Panc1 (cell line): Measurements from ENCODE around the gene CACNA1A. TPM values are rescaled to one million over a fixed set of nuclear protein-coding genes. Genes with fewer than 3 reads are reported as not detected.

Experiments
- ATAC-seq: fragments of 200-7000 bp; cut with Tn5 transposase; 2 replicates; pipeline ENCODE4 v1.9.1; 2020; ENCODE audit warnings: mild to moderate bottlenecking, moderate library complexity
- BruUV-seq: library from RNA; stranded (reverse); fragments of 400-500 nt; replicated peaks from 2 replicates; lab custom pipeline; 2021; lab: Mats Ljungman, UMichigan
- CTCF ChIA-PET: fragments of 300-600 bp; sonication (Branson Sonifier 250); formaldehyde crosslinking; loops from one replicate; lab custom pipeline; 2022; ENCODE audit warnings: antibody characterized with exemption; lab: Charles Lee
- POLR2A ChIA-PET: fragments of 300-600 bp; sonication (Branson Sonifier 250); formaldehyde crosslinking; loops from one replicate; lab custom pipeline; 2022; ENCODE audit warnings: antibody characterized with exemption; lab: Charles Lee
- DNase-seq: peaks from one replicate; pipeline ENCODE4 v3.0.0-alpha.2; 2010; ENCODE audit warnings: low read depth, low spot score
- H3K27ac ChIP-seq: 2 replicates; pipeline ENCODE4 v1.5.1; 2011; ENCODE audit warnings: mild to moderate bottlenecking, low read length, inconsistent platforms
- H3K27me3 ChIP-seq: fragments of 200-500 bp; sonication (Bioruptor generic); 2 replicates; pipeline ENCODE4 v1.6.0; 2014; ENCODE audit warnings: low read length, inconsistent platforms; ENCODE audit not compliant: control insufficient read depth, insufficient read depth
- H3K36me3 ChIP-seq: fragments of 200-500 bp; sonication (Bioruptor generic); 2 replicates; pipeline ENCODE4 v1.5.1; 2014; ENCODE audit warnings: inconsistent platforms, mild to moderate bottlenecking, low read length, moderate library complexity; ENCODE audit not compliant: control insufficient read depth, insufficient read depth
- H3K4me1 ChIP-seq: 2 replicates; pipeline ENCODE4 v1.5.1; 2011; ENCODE audit warnings: inconsistent platforms, mild to moderate bottlenecking, low read length, moderate library complexity; ENCODE audit not compliant: control insufficient read depth, insufficient read depth
- H3K4me3 ChIP-seq, 2 experiments: 2 replicates each; pipeline ENCODE4 v1.5.1; 2011 to 2012; ENCODE audit warnings: low read depth in 2 of 2, low read length in 2 of 2, mild to moderate bottlenecking in 2 of 2, inconsistent platforms in 1 of 2, moderate library complexity in 1 of 2
- H3K9me3 ChIP-seq: fragments of 200-500 bp; sonication (Bioruptor generic); 2 replicates; pipeline ENCODE4 v1.5.1; 2014; ENCODE audit warnings: low read depth, mild to moderate bottlenecking, inconsistent platforms, low read length, moderate library complexity; ENCODE audit not compliant: control insufficient read depth, insufficient read depth
- CTCF ChIP-seq: fragments of 450-650 bp; IDR thresholded peaks from 2 replicates; pipeline ENCODE4 v1.5.1; 2017; ENCODE audit warnings: mild to moderate bottlenecking
- POLR2AphosphoS5 ChIP-seq: IDR thresholded peaks from 2 replicates; pipeline ENCODE4 v1.6.1; 2012; ENCODE audit warnings: mild to moderate bottlenecking, low read depth, low read length, moderate library complexity
- REST ChIP-seq, 2 experiments: IDR thresholded peaks; 2 replicates each; pipeline ENCODE4 v1.6.1; 2011 to 2012; ENCODE audit warnings: low read depth in 2 of 2, control low read depth in 1 of 2, low read length in 1 of 2, mild to moderate bottlenecking in 1 of 2, moderate library complexity in 1 of 2; ENCODE audit not compliant: insufficient read depth in 1 of 2
- SIN3A ChIP-seq: IDR thresholded peaks from 2 replicates; pipeline ENCODE4 v1.6.1; 2012; ENCODE audit warnings: low read depth, mild to moderate bottlenecking, low read length, moderate library complexity, borderline replicate concordance; ENCODE audit not compliant: insufficient read depth
- TCF7L2 ChIP-seq: IDR thresholded peaks from 2 replicates; pipeline ENCODE4 v1.6.1; 2011; ENCODE audit warnings: mild to moderate bottlenecking, low read depth, low read length, inconsistent platforms
- in situ Hi-C: cut with HindIII; loops from 2 replicates; pipeline ENCODE4 v1.10.0; 2016; ENCODE audit warnings: low sequenced_read_pairs, low pct_unique_long_range_greater_than_20kb
- intact Hi-C: fragments of 100-400 bp; cut with micrococcal nuclease; formaldehyde crosslinking; loops from one replicate; pipeline ENCODE4 v1.10.0; 2022; ENCODE audit not compliant: unreplicated experiment
- total RNA-seq: library from RNA; stranded (reverse); gene quantifications from one replicate; pipeline ENCODE4 v1.2.1, GENCODE V29; 2021; ENCODE audit not compliant: unreplicated experiment

The CACNA1A gene
- total RNA-seq, 1 experiment from 2014 or later, result 0.51 TPM

- CTCF ChIA-PET, result no interaction called here
- no peak overlapping the region for H3K27ac ChIP-seq
- no TSS peak for BruUV-seq
- TF ChIP-seq TCF7L2, result no peak
- no peak for TF ChIP-seq SIN3A
- no peak for TF ChIP-seq REST (IDR thresholded peaks at IDR 0.05; ENCODE audit: insufficient read depth in 1 of 2, low read depth in 2 of 2, low read length in 1 of 2)
- no peak for TF ChIP-seq POLR2AphosphoS5
- no peak for TF ChIP-seq CTCF
- no peak for ATAC-seq
- H3K4me1 ChIP-seq, result no peaks in the 10 kb centered on the region
- no peaks in the 10 kb centered on the region for H3K27me3 ChIP-seq
- no peaks in the 10 kb centered on the region for H3K36me3 ChIP-seq
- no peaks in the 10 kb centered on the region for H3K9me3 ChIP-seq
- intact Hi-C loops (no loop called here), in situ Hi-C loops (no loop called here)
- no peak overlapping the region for H3K4me3 ChIP-seq
- POLR2A ChIA-PET, result no interaction called here
- DNase-seq, result no peak
Measured at GRCh38 chr19:13425151-13425550, 81.1 kb downstream of the CACNA1A start.

- H3K27me3 ChIP-seq, result no peaks in the 10 kb centered on the region
- ChIA-PET CTCF (no interaction called here), POLR2A (no interaction called here)
- ATAC-seq (no peak), DNase-seq (no peak)
- no peak overlapping the region for H3K4me3 ChIP-seq
- no TSS peak for BruUV-seq
- no peak overlapping the region for H3K27ac ChIP-seq
- no peaks in the 10 kb centered on the region for H3K4me1 ChIP-seq
- H3K9me3 ChIP-seq, result no peaks in the 10 kb centered on the region
- intact Hi-C loops, result no loop called here
- TF ChIP-seq CTCF (no peak), TCF7L2 (no peak), REST (IDR thresholded peaks at IDR 0.05; ENCODE audit: insufficient read depth in 1 of 2, low read depth in 2 of 2, low read length in 1 of 2) (no peak), POLR2AphosphoS5 (no peak), SIN3A (no peak)
- in situ Hi-C loops, result no loop called here
- no peaks in the 10 kb centered on the region for H3K36me3 ChIP-seq
Measured at GRCh38 chr19:13420780-13421179, 85.5 kb downstream of the CACNA1A start.
